ENCODE measurements around the gene SLAMF7.

Gene SLAMF7

GRCh38 chr1:160733898-160734297 lies 5.1 kb upstream of the SLAMF7 start:
- no peak overlapping the region for H3K4me3 ChIP-seq (ENCODE audit: insufficient read depth, low read depth, low read length)
- H3K27me3 ChIP-seq (ENCODE audit: control insufficient read depth, insufficient read depth, low read length, poor library complexity, severe bottlenecking), result no peaks in the 10 kb centered on the region
- no peaks in the 10 kb centered on the region for H3K36me3 ChIP-seq (ENCODE audit: control insufficient read depth, insufficient read depth, low read length)
- H3K4me1 ChIP-seq (ENCODE audit: control insufficient read depth, insufficient read depth, low read length), result no peaks in the 10 kb centered on the region
- no peaks in the 10 kb centered on the region for H3K9me3 ChIP-seq (ENCODE audit: control insufficient read depth, low read length)
- H3K27ac ChIP-seq (ENCODE audit: insufficient read depth, low read depth, low read length, poor library complexity, severe bottlenecking), result no peak overlapping the region

GRCh38 chr1:160734301-160734700 lies 4.7 kb upstream of the SLAMF7 start:
- H3K4me3 ChIP-seq (ENCODE audit: insufficient read depth, low read depth, low read length), result no peak overlapping the region
- no peaks in the 10 kb centered on the region for H3K27me3 ChIP-seq (ENCODE audit: control insufficient read depth, insufficient read depth, low read length, poor library complexity, severe bottlenecking)
- H3K27ac ChIP-seq (ENCODE audit: insufficient read depth, low read depth, low read length, poor library complexity, severe bottlenecking), result no peak overlapping the region
- H3K9me3 ChIP-seq (ENCODE audit: control insufficient read depth, low read length), result no peaks in the 10 kb centered on the region
- H3K4me1 ChIP-seq (ENCODE audit: control insufficient read depth, insufficient read depth, low read length), result no peaks in the 10 kb centered on the region
- H3K36me3 ChIP-seq (ENCODE audit: control insufficient read depth, insufficient read depth, low read length), result no peaks in the 10 kb centered on the region

DNA sequence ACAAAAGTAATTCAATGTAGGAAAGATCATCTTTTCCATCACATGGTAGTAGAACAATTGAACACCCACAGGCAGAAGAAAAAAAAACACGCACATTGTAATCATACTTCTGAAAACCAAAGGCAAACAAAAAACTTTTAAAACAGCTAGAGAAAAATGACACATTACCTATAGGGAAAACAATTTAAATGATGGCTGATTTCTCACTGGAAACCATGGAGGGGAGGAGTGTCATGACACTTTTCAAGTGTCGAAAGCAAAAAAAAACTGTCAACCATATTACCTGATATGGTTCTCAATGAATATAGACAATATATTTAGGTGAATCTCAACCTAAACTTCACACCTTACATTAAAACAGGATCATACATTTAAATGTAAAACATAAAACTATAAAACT lies 776 bp upstream of the SLAMF7 start:
- H3K27ac ChIP-seq (ENCODE audit: insufficient read depth, low read depth, low read length, poor library complexity, severe bottlenecking), result no peak overlapping the region
- 88% methylated on average over 2 of the region's 2 CpGs; no CpG with 5 or more reads in 1 of the 2 experiments for WGBS, 2 experiments

GRCh38 chr1:160740133-160740688 lies 1.2 kb downstream of the SLAMF7 start:
- H3K36me3 ChIP-seq (ENCODE audit: control insufficient read depth, insufficient read depth, low read length), result no peaks in the 10 kb centered on the region
- 94 to 98% methylated on average over 5 of the region's 5 CpGs for WGBS, 2 experiments

More for the DNA sequence above, 776 bp upstream of the SLAMF7 start:
- no peak overlapping the region for H3K4me3 ChIP-seq (ENCODE audit: insufficient read depth, low read depth, low read length)
- no peaks in the 10 kb centered on the region for H3K4me1 ChIP-seq (ENCODE audit: control insufficient read depth, insufficient read depth, low read length)
- no peaks in the 10 kb centered on the region for H3K27me3 ChIP-seq (ENCODE audit: control insufficient read depth, insufficient read depth, low read length, poor library complexity, severe bottlenecking)
- no peaks in the 10 kb centered on the region for H3K36me3 ChIP-seq (ENCODE audit: control insufficient read depth, insufficient read depth, low read length)
- H3K9me3 ChIP-seq (ENCODE audit: control insufficient read depth, low read length), result no peaks in the 10 kb centered on the region

GRCh38 chr1:160741092-160741501 lies 2.0 kb downstream of the SLAMF7 start:
- 92 to 93% methylated on average over 4 of the region's 4 CpGs for WGBS, 2 experiments
- no peaks in the 10 kb centered on the region for H3K4me1 ChIP-seq (ENCODE audit: control insufficient read depth, insufficient read depth, low read length)
- no peaks in the 10 kb centered on the region for H3K9me3 ChIP-seq (ENCODE audit: control insufficient read depth, low read length)
- H3K4me3 ChIP-seq (ENCODE audit: insufficient read depth, low read depth, low read length), result no peak overlapping the region
- no peaks in the 10 kb centered on the region for H3K27me3 ChIP-seq (ENCODE audit: control insufficient read depth, insufficient read depth, low read length, poor library complexity, severe bottlenecking)
- H3K36me3 ChIP-seq (ENCODE audit: control insufficient read depth, insufficient read depth, low read length), result no peaks in the 10 kb centered on the region
- H3K27ac ChIP-seq (ENCODE audit: insufficient read depth, low read depth, low read length, poor library complexity, severe bottlenecking), result no peak overlapping the region

More at GRCh38 chr1:160740133-160740688, 1.2 kb downstream of the SLAMF7 start:
- no peak overlapping the region for H3K4me3 ChIP-seq (ENCODE audit: insufficient read depth, low read depth, low read length)
- H3K4me1 ChIP-seq (ENCODE audit: control insufficient read depth, insufficient read depth, low read length), result no peaks in the 10 kb centered on the region
- no peaks in the 10 kb centered on the region for H3K27me3 ChIP-seq (ENCODE audit: control insufficient read depth, insufficient read depth, low read length, poor library complexity, severe bottlenecking)
- no peak overlapping the region for H3K27ac ChIP-seq (ENCODE audit: insufficient read depth, low read depth, low read length, poor library complexity, severe bottlenecking)
- H3K9me3 ChIP-seq (ENCODE audit: control insufficient read depth, low read length), result no peaks in the 10 kb centered on the region

DNA sequence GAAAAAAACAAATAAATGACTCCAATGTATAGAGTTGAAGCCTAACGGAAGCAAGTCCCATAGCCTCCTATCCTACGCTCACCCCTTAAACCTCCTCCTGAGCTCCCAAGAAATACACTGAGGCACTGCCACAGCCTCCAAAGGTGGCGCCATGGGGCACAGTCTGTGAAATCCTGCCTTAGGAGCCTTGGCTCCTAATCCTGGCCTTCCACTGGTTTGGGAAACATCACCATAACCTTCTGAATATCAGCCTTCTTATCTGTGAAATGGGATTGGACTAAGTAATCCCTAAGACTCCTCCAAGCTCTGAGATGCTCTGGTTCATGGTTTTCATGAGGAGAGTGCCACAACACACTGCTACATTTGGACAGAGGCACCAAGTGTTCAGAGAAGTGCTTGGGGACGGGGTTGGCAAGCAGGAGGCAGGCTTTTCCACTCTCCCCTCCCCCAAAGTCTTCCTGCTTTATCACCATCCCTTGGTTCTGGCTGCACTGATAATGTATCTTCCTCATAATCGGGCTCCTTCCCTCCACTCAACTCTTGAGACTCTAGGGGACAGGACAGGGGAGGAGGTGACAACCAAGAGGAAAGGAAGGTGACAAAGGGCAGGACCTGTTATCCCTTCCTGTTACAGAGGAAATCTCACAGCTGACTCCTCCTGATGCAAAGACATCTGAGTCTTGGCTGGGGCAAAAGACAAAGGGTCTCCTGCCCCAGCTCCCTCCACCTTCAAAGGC lies 2.7 kb downstream of the SLAMF7 start:
- H3K4me3 ChIP-seq (ENCODE audit: insufficient read depth, low read depth, low read length), result no peak overlapping the region
- WGBS, 2 experiments, result 91 to 95% methylated on average over 5 of the region's 5 CpGs
- H3K9me3 ChIP-seq (ENCODE audit: control insufficient read depth, low read length), result no peaks in the 10 kb centered on the region
- no peaks in the 10 kb centered on the region for H3K36me3 ChIP-seq (ENCODE audit: control insufficient read depth, insufficient read depth, low read length)
- H3K27me3 ChIP-seq (ENCODE audit: control insufficient read depth, insufficient read depth, low read length, poor library complexity, severe bottlenecking), result no peaks in the 10 kb centered on the region
- H3K4me1 ChIP-seq (ENCODE audit: control insufficient read depth, insufficient read depth, low read length), result no peaks in the 10 kb centered on the region
- H3K27ac ChIP-seq (ENCODE audit: insufficient read depth, low read depth, low read length, poor library complexity, severe bottlenecking), result no peak overlapping the region

DNA sequence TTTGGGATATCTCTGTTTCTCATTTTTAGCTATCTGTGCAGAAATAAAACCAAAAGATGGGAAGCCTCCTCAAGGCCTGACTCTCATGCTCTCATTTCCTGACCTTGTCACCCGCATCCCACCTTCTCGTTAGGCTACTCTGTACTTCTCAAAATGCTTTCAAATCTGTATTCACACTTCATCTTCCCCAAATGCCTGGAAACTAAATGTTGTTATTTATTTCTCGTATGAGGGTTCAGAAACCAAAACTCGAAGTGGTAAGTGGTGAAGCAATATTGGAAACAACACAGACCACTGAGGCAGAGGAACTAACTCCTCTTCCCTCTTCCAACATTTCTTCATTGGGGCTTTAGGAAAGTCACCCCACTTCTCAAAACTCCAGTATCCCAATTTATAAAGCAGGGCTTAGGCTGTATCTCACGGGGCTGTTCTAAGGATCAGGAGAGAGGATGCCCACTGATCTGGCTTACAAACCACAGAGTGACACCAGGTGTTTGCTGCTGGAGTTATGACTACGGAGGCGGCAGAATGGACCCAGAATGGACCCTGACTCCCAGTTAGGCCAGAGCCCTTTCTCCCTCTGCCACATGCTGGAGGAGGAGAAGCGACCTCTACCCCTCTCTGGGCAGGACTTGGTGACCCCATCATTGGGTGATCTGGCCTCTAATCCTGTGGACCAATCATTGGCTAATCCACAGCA lies 3.5 kb downstream of the SLAMF7 start:
- H3K27ac ChIP-seq (ENCODE audit: insufficient read depth, low read depth, low read length, poor library complexity, severe bottlenecking), result no peak overlapping the region
- H3K9me3 ChIP-seq (ENCODE audit: control insufficient read depth, low read length), result no peaks in the 10 kb centered on the region
- H3K36me3 ChIP-seq (ENCODE audit: control insufficient read depth, insufficient read depth, low read length), result no peaks in the 10 kb centered on the region
- H3K4me1 ChIP-seq (ENCODE audit: control insufficient read depth, insufficient read depth, low read length), result no peaks in the 10 kb centered on the region
- H3K27me3 ChIP-seq (ENCODE audit: control insufficient read depth, insufficient read depth, low read length, poor library complexity, severe bottlenecking), result no peaks in the 10 kb centered on the region
- no peak overlapping the region for H3K4me3 ChIP-seq (ENCODE audit: insufficient read depth, low read depth, low read length)
- 94 to 99% methylated on average over 6 to 8 of the region's 8 CpGs for WGBS, 2 experiments

- 92 to 96% methylated on average over 3 of the region's 3 CpGs for WGBS, 2 experiments
- H3K4me3 ChIP-seq (ENCODE audit: insufficient read depth, low read depth, low read length), result no peak overlapping the region
- H3K27me3 ChIP-seq (ENCODE audit: control insufficient read depth, insufficient read depth, low read length, poor library complexity, severe bottlenecking), result no peaks in the 10 kb centered on the region
- H3K27ac ChIP-seq (ENCODE audit: insufficient read depth, low read depth, low read length, poor library complexity, severe bottlenecking), result no peak overlapping the region
- no peaks in the 10 kb centered on the region for H3K36me3 ChIP-seq (ENCODE audit: control insufficient read depth, insufficient read depth, low read length)
- no peaks in the 10 kb centered on the region for H3K9me3 ChIP-seq (ENCODE audit: control insufficient read depth, low read length)
- H3K4me1 ChIP-seq (ENCODE audit: control insufficient read depth, insufficient read depth, low read length), result no peaks in the 10 kb centered on the region
Measured at GRCh38 chr1:160743266-160743665, 4.2 kb downstream of the SLAMF7 start.

GRCh38 chr1:160744199-160744851 lies 5.3 kb downstream of the SLAMF7 start:
- Histone ChIP-seq H3K4me3 (ENCODE audit: insufficient read depth, low read depth, low read length) (no peak overlapping the region), H3K27me3 (ENCODE audit: control insufficient read depth, insufficient read depth, low read length, poor library complexity, severe bottlenecking) (no peaks in the 10 kb centered on the region)
- 90 to 91% methylated on average over 7 of the region's 7 CpGs for WGBS, 2 experiments

More at GRCh38 chr1:160744199-160744851, 5.3 kb downstream of the SLAMF7 start:
- H3K4me1 ChIP-seq (ENCODE audit: control insufficient read depth, insufficient read depth, low read length), result no peaks in the 10 kb centered on the region
- H3K36me3 ChIP-seq (ENCODE audit: control insufficient read depth, insufficient read depth, low read length), result no peaks in the 10 kb centered on the region
- H3K9me3 ChIP-seq (ENCODE audit: control insufficient read depth, low read length), result no peaks in the 10 kb centered on the region
- no peak overlapping the region for H3K27ac ChIP-seq (ENCODE audit: insufficient read depth, low read depth, low read length, poor library complexity, severe bottlenecking)

Measured in ectodermal cell (in vitro differentiated cells).